Measurements from ENCODE around the gene ZNF318.

DNA sequence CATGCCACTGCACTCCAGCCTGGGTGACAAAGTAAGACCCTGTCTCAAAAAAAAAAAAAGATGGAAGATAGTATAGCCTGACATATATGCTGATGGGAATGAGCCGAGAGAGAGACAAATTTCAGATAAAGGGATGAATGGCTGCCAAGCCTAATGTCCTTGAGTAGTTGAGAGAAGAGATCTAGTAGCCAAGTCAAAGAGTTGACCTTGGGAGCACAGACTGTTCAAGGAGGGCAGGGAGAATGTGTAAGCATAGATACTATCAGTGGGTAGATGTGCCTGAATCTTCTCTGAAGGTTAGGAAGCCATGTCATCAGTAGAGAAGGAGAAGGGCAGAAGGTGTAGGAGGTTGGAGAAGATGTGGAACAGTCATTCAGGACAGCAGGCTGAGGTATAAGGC, 37.8 kb upstream of the ZNF318 start:
- TF ChIP-seq, protein P1, sequence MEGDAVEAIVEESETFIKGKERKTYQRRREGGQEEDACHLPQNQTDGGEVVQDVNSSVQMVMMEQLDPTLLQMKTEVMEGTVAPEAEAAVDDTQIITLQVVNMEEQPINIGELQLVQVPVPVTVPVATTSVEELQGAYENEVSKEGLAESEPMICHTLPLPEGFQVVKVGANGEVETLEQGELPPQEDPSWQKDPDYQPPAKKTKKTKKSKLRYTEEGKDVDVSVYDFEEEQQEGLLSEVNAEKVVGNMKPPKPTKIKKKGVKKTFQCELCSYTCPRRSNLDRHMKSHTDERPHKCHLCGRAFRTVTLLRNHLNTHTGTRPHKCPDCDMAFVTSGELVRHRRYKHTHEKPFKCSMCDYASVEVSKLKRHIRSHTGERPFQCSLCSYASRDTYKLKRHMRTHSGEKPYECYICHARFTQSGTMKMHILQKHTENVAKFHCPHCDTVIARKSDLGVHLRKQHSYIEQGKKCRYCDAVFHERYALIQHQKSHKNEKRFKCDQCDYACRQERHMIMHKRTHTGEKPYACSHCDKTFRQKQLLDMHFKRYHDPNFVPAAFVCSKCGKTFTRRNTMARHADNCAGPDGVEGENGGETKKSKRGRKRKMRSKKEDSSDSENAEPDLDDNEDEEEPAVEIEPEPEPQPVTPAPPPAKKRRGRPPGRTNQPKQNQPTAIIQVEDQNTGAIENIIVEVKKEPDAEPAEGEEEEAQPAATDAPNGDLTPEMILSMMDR (conservative IDR thresholded peaks at IDR 0.05 in 1 of 2, IDR thresholded peaks at IDR 0.05 in 1 of 2; ENCODE audit: extremely low read depth in 1 of 2, insufficient read depth in 1 of 2, low read depth in 1 of 2, low read length in 2 of 2): no peak
- TF ChIP-seq EZH2 (IDR thresholded peaks at IDR 0.05; ENCODE audit: borderline replicate concordance, low read length): no peak

Measured in mammary epithelial cell (primary cell).